Measurements from ENCODE around the gene CHMP1B. TPM values are rescaled to one million over a fixed set of nuclear protein-coding genes. Genes with fewer than 3 reads are reported as not detected.
A peak's percentile ranks its signal among the peaks of the same experiment; 100 is the strongest.

The CHMP1B gene
- total RNA-seq, 2 donors from 2014 or later = 42.3 to 80.1 TPM

- no peaks in the 10 kb centered on the region for H3K27me3 ChIP-seq
- peak overlapping the region in 1 of 2 donors; percentile 70 for H3K9ac ChIP-seq (ENCODE audit: low read depth in 2 of 2, low read length in 2 of 2)
- intact Hi-C loops (cut with DNase I) = loop anchor here (10.0 kb wide), 1 partner anchor 47 kb away; the partner anchor contains the start of gene MPPE1
- peaks cover 13% of the 10 kb centered on the region for H3K4me1 ChIP-seq
- TF ChIP-seq CTCF (IDR thresholded peaks at IDR 0.05) = no peak
- DNase-seq = peak; percentile 80
- peak overlapping the region; percentile 81 for H3K27ac ChIP-seq
- no peaks in the 10 kb centered on the region for H3K9me3 ChIP-seq
- no peaks in the 10 kb centered on the region for H3K36me3 ChIP-seq
- H3K4me3 ChIP-seq = no peak overlapping the region
These were observed 6.1 kb downstream of the CHMP1B start for GRCh38 chr18:11857177-11857887.

- intact Hi-C loops (cut with DNase I) = loop anchor here (10.0 kb wide), 1 partner anchor 45 kb away; the partner anchor contains the start of gene MPPE1
These were observed 8.1 kb downstream of the CHMP1B start for GRCh38 chr18:11859282-11859830.

GRCh38 chr18:11859903-11860407, 8.7 kb downstream of the CHMP1B start:
- DNase-seq = peak; percentile 45
- Histone ChIP-seq H3K27ac (no peak overlapping the region), H3K36me3 (no peaks in the 10 kb centered on the region), H3K4me1 (no peaks in the 10 kb centered on the region), H3K9ac (ENCODE audit: low read depth in 2 of 2, low read length in 2 of 2) (no peak overlapping the region), H3K9me3 (no peaks in the 10 kb centered on the region), H3K27me3 (no peaks in the 10 kb centered on the region), H3K4me3 (no peak overlapping the region)
- no peak for TF ChIP-seq CTCF (IDR thresholded peaks at IDR 0.05)
- intact Hi-C loops (cut with DNase I) = loop anchor here (10.0 kb wide), 1 partner anchor 45 kb away; the partner anchor contains the start of gene MPPE1

More at GRCh38 chr18:11859282-11859830, 8.1 kb downstream of the CHMP1B start:
- Histone ChIP-seq H3K27ac (no peak overlapping the region), H3K4me1 (no peaks in the 10 kb centered on the region), H3K4me3 (no peak overlapping the region), H3K9me3 (no peaks in the 10 kb centered on the region), H3K36me3 (no peaks in the 10 kb centered on the region), H3K9ac (ENCODE audit: low read depth in 2 of 2, low read length in 2 of 2) (no peak overlapping the region), H3K27me3 (no peaks in the 10 kb centered on the region)
- no peak for TF ChIP-seq CTCF (IDR thresholded peaks at IDR 0.05)
- no peak for DNase-seq

GRCh38 chr18:11860594-11861450, 9.6 kb downstream of the CHMP1B start:
- Histone ChIP-seq H3K9ac (ENCODE audit: low read depth in 2 of 2, low read length in 2 of 2) (no peak overlapping the region), H3K9me3 (no peaks in the 10 kb centered on the region), H3K27ac (no peak overlapping the region), H3K4me3 (no peak overlapping the region), H3K36me3 (no peaks in the 10 kb centered on the region), H3K27me3 (no peaks in the 10 kb centered on the region), H3K4me1 (no peaks in the 10 kb centered on the region)
- TF ChIP-seq CTCF (IDR thresholded peaks at IDR 0.05) = no peak
- intact Hi-C loops (cut with DNase I) = no loop called here
- no peak for DNase-seq

- H3K27me3 ChIP-seq = no peaks in the 10 kb centered on the region
- H3K27ac ChIP-seq = no peak overlapping the region
- H3K9me3 ChIP-seq = no peaks in the 10 kb centered on the region
- DNase-seq = no peak
- intact Hi-C loops (cut with DNase I) = no loop called here
- no peak overlapping the region for H3K4me3 ChIP-seq
- H3K36me3 ChIP-seq = no peaks in the 10 kb centered on the region
- H3K4me1 ChIP-seq = no peaks in the 10 kb centered on the region
- no peak for TF ChIP-seq CTCF (IDR thresholded peaks at IDR 0.05)
- H3K9ac ChIP-seq (ENCODE audit: low read depth in 2 of 2, low read length in 2 of 2) = no peak overlapping the region
These were observed 10.5 kb downstream of the CHMP1B start for GRCh38 chr18:11861583-11862288.
